ENCODE measurements around the gene TACC3. TPM values are rescaled to one million over a fixed set of nuclear protein-coding genes. Genes with fewer than 3 reads are reported as not detected.

The TACC3 gene
- total RNA-seq, 1 donor from 2014 or later, result 91.4 TPM

DNA sequence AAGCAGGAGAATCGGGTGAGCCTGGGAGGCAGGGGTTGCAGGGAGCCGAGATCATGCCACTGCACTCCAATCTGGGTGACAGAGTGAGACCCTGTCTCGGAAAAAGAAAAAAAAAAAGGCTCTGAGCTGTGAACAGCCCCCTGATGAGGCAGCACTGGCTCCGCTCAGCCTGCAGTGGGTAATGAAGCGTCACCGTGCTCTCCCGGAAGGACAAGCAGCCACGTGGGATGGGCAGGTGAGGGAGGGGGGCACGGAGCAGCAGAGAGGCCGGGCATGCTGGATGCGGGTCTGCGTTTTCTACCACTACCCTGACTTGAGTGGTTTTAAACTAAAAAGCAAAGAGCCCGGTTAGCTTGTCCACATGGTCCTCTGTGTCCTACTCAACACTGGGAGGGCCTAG lies 15.5 kb downstream of the TACC3 start:
- Mint-ChIP-seq H3K4me3 (no peak overlapping the region), H3K27ac (no peak overlapping the region), H3K9me3 (no peaks in the 10 kb centered on the region), H3K27me3 (no peaks in the 10 kb centered on the region), H3K4me1 (ENCODE audit: unreplicated experiment) (no peaks in the 10 kb centered on the region), H3K36me3 (peaks cover 12% of the 10 kb centered on the region)
- DNase-seq (ENCODE audit: extremely low spot score, unreplicated experiment), result no peak
- TF ChIP-seq, protein P1, sequence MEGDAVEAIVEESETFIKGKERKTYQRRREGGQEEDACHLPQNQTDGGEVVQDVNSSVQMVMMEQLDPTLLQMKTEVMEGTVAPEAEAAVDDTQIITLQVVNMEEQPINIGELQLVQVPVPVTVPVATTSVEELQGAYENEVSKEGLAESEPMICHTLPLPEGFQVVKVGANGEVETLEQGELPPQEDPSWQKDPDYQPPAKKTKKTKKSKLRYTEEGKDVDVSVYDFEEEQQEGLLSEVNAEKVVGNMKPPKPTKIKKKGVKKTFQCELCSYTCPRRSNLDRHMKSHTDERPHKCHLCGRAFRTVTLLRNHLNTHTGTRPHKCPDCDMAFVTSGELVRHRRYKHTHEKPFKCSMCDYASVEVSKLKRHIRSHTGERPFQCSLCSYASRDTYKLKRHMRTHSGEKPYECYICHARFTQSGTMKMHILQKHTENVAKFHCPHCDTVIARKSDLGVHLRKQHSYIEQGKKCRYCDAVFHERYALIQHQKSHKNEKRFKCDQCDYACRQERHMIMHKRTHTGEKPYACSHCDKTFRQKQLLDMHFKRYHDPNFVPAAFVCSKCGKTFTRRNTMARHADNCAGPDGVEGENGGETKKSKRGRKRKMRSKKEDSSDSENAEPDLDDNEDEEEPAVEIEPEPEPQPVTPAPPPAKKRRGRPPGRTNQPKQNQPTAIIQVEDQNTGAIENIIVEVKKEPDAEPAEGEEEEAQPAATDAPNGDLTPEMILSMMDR (conservative IDR thresholded peaks at IDR 0.05), result no peak

DNA sequence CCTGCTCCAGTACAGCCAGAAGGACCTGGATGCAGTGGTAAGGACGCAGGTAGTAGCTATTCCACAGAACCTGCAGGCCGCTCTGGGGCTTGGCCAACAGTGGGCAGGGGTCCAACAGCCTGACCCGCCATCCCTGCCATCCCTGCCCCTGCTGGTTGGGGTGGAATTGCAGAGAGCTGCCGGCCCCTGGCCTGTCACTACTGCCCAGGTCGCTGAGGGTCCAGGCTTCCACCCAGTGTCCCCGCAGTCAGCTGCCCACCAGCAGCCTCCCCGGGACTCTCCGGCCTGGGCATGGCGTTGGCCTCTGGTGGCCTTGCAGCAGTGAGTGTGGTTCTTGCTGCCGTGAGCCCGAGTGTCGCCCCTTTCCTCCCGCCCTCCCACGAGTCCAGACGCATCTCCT lies 16.3 kb downstream of the TACC3 start:
- no peaks in the 10 kb centered on the region for H3K27me3 Mint-ChIP-seq
- no peak overlapping the region for H3K27ac Mint-ChIP-seq
- TF ChIP-seq, protein P1 (conservative IDR thresholded peaks at IDR 0.05), result no peak
- no peak overlapping the region for H3K4me3 Mint-ChIP-seq
- no peaks in the 10 kb centered on the region for H3K9me3 Mint-ChIP-seq
- H3K4me1 Mint-ChIP-seq (ENCODE audit: unreplicated experiment), result no peaks in the 10 kb centered on the region
- no peak for DNase-seq (ENCODE audit: extremely low spot score, unreplicated experiment)
- peaks cover 12% of the 10 kb centered on the region for H3K36me3 Mint-ChIP-seq

DNA sequence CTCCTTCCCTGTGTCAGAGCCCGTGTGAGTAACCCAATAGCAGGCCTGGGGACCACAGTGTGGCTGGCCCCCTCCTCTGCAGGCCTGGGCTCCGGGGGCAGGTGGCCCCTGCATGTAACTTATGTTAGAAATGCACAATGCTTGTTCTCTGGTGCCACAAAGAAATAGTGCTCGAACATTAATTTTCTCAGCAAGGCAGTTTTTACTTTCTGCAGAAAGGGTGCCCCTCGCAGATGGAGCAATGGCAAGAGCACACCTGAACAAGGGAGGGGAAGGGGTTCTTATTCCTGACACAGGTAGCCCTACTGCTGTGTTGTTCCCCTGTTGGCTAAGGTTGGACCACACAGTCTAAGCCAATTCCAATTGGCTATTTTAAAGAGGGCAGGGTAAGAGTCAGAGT lies 17.1 kb downstream of the TACC3 start:
- TF ChIP-seq, protein P1 (conservative IDR thresholded peaks at IDR 0.05), result no peak
- no peaks in the 10 kb centered on the region for H3K9me3 Mint-ChIP-seq
- DNase-seq (ENCODE audit: extremely low spot score, unreplicated experiment), result no peak
- H3K4me3 Mint-ChIP-seq, result no peak overlapping the region
- no peak overlapping the region for H3K27ac Mint-ChIP-seq
- no peaks in the 10 kb centered on the region for H3K4me1 Mint-ChIP-seq (ENCODE audit: unreplicated experiment)
- H3K36me3 Mint-ChIP-seq, result peaks cover 12% of the 10 kb centered on the region
- H3K27me3 Mint-ChIP-seq, result no peaks in the 10 kb centered on the region

DNA sequence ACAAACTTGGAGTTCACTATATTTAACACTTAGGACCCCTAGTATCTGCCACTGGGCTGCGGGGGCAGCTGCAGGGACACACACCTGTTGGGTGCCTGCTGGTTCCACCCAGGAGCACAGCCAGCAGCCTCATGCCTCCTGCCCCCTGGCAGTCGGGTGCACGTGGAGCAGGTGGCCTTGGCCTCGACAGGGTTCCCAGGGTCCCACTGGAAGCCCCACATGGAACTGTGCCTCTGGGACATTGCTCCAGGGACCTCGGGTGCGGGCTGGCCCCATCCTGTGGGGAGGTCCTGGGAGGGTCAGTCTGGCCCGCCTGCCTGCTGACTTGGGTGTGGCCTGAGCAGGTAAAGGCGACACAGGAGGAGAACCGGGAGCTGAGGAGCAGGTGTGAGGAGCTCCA lies 18.0 kb downstream of the TACC3 start:
- Mint-ChIP-seq H3K27me3 (no peaks in the 10 kb centered on the region), H3K36me3 (peaks cover 12% of the 10 kb centered on the region), H3K27ac (no peak overlapping the region), H3K4me1 (ENCODE audit: unreplicated experiment) (no peaks in the 10 kb centered on the region), H3K4me3 (no peak overlapping the region), H3K9me3 (no peaks in the 10 kb centered on the region)
- TF ChIP-seq, protein P1 (conservative IDR thresholded peaks at IDR 0.05), result no peak
- DNase-seq (ENCODE audit: extremely low spot score, unreplicated experiment), result no peak

DNA sequence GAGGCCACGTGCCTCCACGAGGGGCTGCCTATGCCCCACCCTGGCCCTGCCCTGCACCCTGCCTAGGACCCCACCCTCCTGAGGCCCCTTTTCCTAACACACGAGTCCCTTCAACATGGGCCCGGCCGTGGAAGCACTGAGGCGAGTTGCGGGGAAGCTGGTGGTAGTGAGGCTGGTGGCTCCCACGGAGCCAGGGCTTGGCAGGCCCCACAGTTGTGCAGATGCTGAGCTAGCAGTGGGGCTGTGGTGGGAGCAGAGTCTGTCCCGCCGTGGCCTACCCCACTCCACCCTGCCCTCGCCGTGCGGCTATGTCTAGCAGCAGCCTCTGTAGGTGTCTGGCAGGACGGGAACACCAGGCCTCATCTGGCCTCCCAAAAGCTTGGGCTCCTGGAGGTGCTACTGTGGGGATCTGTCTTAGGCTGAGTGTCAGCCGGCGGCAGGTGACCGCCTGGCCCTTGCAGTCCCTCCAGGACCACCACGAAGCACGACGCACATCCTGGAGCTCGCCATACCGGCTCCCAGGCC lies 18.8 kb downstream of the TACC3 start:
- Mint-ChIP-seq H3K4me3 (no peak overlapping the region), H3K27me3 (no peaks in the 10 kb centered on the region), H3K4me1 (ENCODE audit: unreplicated experiment) (no peaks in the 10 kb centered on the region), H3K9me3 (no peaks in the 10 kb centered on the region), H3K36me3 (peaks cover 15% of the 10 kb centered on the region), H3K27ac (no peak overlapping the region)
- TF ChIP-seq, protein P1 (conservative IDR thresholded peaks at IDR 0.05), result no peak
- DNase-seq (ENCODE audit: extremely low spot score, unreplicated experiment), result no peak

DNA sequence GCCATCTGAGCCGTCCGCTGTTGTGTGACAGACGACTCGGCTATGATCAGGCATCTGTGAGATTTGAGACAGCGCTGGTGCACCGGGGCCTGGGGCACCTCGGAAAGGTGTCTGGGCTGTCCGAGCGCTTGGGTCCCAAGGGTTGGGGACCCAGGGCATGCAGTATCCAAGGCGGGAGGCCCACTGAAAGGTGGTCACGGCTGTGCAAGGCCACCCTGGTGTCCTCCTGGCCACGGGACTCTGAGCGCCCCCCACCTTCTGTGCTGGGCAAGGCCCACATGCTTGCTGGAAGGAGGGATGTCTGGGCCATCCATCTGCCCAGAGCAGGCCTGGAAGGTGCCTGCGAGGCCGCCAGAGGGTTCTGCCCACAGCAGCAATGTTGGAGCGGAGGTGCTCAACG lies 19.9 kb downstream of the TACC3 start:
- H3K36me3 Mint-ChIP-seq, result peaks cover 15% of the 10 kb centered on the region
- H3K27ac Mint-ChIP-seq, result no peak overlapping the region
- H3K4me3 Mint-ChIP-seq, result no peak overlapping the region
- TF ChIP-seq, protein P1 (conservative IDR thresholded peaks at IDR 0.05), result no peak
- DNase-seq (ENCODE audit: extremely low spot score, unreplicated experiment), result no peak
- H3K27me3 Mint-ChIP-seq, result no peaks in the 10 kb centered on the region
- no peaks in the 10 kb centered on the region for H3K9me3 Mint-ChIP-seq
- no peaks in the 10 kb centered on the region for H3K4me1 Mint-ChIP-seq (ENCODE audit: unreplicated experiment)

All from type B pancreatic cell (in vitro differentiated cells).